ENCODE results near the gene KCNC4. TPM values are rescaled to one million over a fixed set of nuclear protein-coding genes. Genes with fewer than 3 reads are reported as not detected.

The KCNC4 gene
- total RNA-seq, 2 donors from 2014 or later: 8.6 to 12.7 TPM

GRCh38 chr1:110259770-110260169, 49.7 kb downstream of the KCNC4 start:
- WGBS, 2 donors: 83 to 88% methylated on average over 2 of the region's 2 CpGs

More at GRCh38 chr1:110259770-110260169, 49.7 kb downstream of the KCNC4 start:
- no peak for DNase-seq
- Histone ChIP-seq H3K27me3 (no peaks in the 10 kb centered on the region), H3K9me3 (no peaks in the 10 kb centered on the region), H3K36me3 (replicated peaks in 1 of 2; ENCODE audit: insufficient read depth in 1 of 2, low read depth in 2 of 2) (no peaks in the 10 kb centered on the region), H3K27ac (no peak overlapping the region), H3K4me1 (no peaks in the 10 kb centered on the region), H3K4me3 (no peak overlapping the region)
- no peak for ATAC-seq
- TF ChIP-seq CTCF (IDR thresholded peaks at IDR 0.05) (no peak), POLR2A (IDR thresholded peaks at IDR 0.05) (no peak)
- intact Hi-C loops (cut with DNase I): no loop called here

Small RNA genes within 50 kb of the gene (small RNA-seq; reads per million reads assigned to genes)
- not detected for gene AL137790.1

Other genes with a start within 250 kb of the KCNC4 start
- gene AHCYL1, start 225.5 kb upstream of the KCNC4 start, total RNA-seq: 10 to 100 TPM; 38.4 to 61.6 TPM
- 10 to 100 TPM; 22.7 to 24.1 TPM for gene STRIP1, start 175.7 kb upstream of the KCNC4 start, total RNA-seq
- gene ALX3, start 139.6 kb upstream of the KCNC4 start, total RNA-seq: not detected
- gene UBL4B, start 97.9 kb upstream of the KCNC4 start, total RNA-seq: not detected
- under 1 TPM; 0.52 to 0.99 TPM for gene SLC6A17, start 59.8 kb upstream of the KCNC4 start, total RNA-seq
- gene RBM15, start 129.1 kb downstream of the KCNC4 start, total RNA-seq: 10 to 100 TPM; 21.4 to 25.9 TPM
- 1 to 10 TPM; 3.6 TPM for gene SLC16A4, start 180.7 kb downstream of the KCNC4 start, total RNA-seq
- 10 to 100 TPM in 1 of 2 donors, 1 to 10 TPM in 1; 8.6 to 25.4 TPM for gene LAMTOR5, start 197.4 kb downstream of the KCNC4 start, total RNA-seq
- gene PROK1, start 240.8 kb downstream of the KCNC4 start, total RNA-seq: 1 to 10 TPM in 1 of 2 donors, under 1 TPM in 1; 0.26 to 4.9 TPM

Measured in body of pancreas (tissue), 4 donors.